Spleen (tissue), 11 donors: ENCODE measurements around the gene RMRP. TPM values are rescaled to one million over a fixed set of nuclear protein-coding genes. Genes with fewer than 3 reads are reported as not detected.

Experiments used
- DNase-seq: peaks from one replicate; pipeline ENCODE4 v3.0.0-alpha.2; 2020
- H3K27ac ChIP-seq, 8 donors: fragments of 200-600 bp; sonication (generic) in 7 of 8; 1 replicate in 4 of 8; 2 replicates in 4 of 8; pipeline versions ENCODE4 v1.5.0 to v1.8.0; 2016 to 2021; ENCODE audit warnings: inconsistent platforms in 4 of 8, mild to moderate bottlenecking in 4 of 8, moderate library complexity in 1 of 8
- H3K27me3 ChIP-seq, 7 donors: fragments of 200-600 bp; sonication (generic) in 6 of 7; replicated peaks in 1 of 7; 1 replicate in 4 of 7; 2 replicates in 3 of 7; pipeline versions ENCODE4 v1.5.0 to v1.8.0; 2016 to 2021; ENCODE audit warnings: inconsistent platforms in 3 of 7, mild to moderate bottlenecking in 1 of 7
- H3K36me3 ChIP-seq, 6 donors: fragments of 200-600 bp; sonication (generic) in 5 of 6; 1 replicate in 4 of 6; 2 replicates in 2 of 6; pipeline versions ENCODE4 v1.5.0 to v1.8.0; 2016 to 2021; ENCODE audit warnings: inconsistent platforms in 2 of 6
- H3K4me1 ChIP-seq, 6 donors: fragments of 200-600 bp; sonication (generic) in 5 of 6; 1 replicate in 3 of 6; 2 replicates in 3 of 6; pipeline versions ENCODE4 v1.5.0 to v1.8.0; 2016 to 2021; ENCODE audit warnings: inconsistent platforms in 3 of 6
- H3K4me3 ChIP-seq, 8 donors: fragments of 200-600 bp; sonication (generic) in 7 of 8; 1 replicate in 4 of 8; 2 replicates in 4 of 8; pipeline versions ENCODE4 v1.5.0 to v1.8.0; 2016 to 2021; ENCODE audit warnings: inconsistent platforms in 4 of 8, mild to moderate bottlenecking in 4 of 8, moderate library complexity in 2 of 8
- H3K9me3 ChIP-seq, 8 donors: fragments of 200-600 bp; sonication (generic) in 7 of 8; 1 replicate in 4 of 8; 2 replicates in 4 of 8; pipeline versions ENCODE4 v1.5.0 to v1.8.0; 2016 to 2021; ENCODE audit warnings: inconsistent platforms in 4 of 8
- CTCF ChIP-seq, 11 experiments: fragments of 200-600 bp in 7 of 11; fragments of 450-650 bp in 4 of 11; sonication (generic) in 4 of 11; IDR thresholded peaks in 8 of 11; conservative IDR thresholded peaks in 3 of 11; 1 replicate in 7 of 11; 2 replicates in 4 of 11; pipeline versions ENCODE4 v1.4.0 to v1.8.0; 2016 to 2021; ENCODE audit warnings: antibody characterized with exemption in 11 of 11, inconsistent platforms in 4 of 11, mild to moderate bottlenecking in 1 of 11
- POLR2A ChIP-seq, 3 donors: fragments of 450-650 bp; IDR thresholded peaks; one replicate each; pipeline ENCODE4 v1.5.1; 2017; ENCODE audit warnings: antibody characterized with exemption in 3 of 3, mild to moderate bottlenecking in 1 of 3
- POLR2AphosphoS5 ChIP-seq, 3 donors: sonication (generic); formaldehyde crosslinking; IDR thresholded peaks; one replicate each; pipeline ENCODE4 v1.5.1; 2017; ENCODE audit warnings: antibody characterized with exemption in 3 of 3
- WGBS, 5 donors: extraction: QIAGEN DNeasy Blood & Tissue Kit in 3 of 5; methylation state at CpG; one replicate each; pipeline versions ENCODE4 v1.1.5 to v1.1.7; 2013 to 2018; 5-methylcytosine and 5-hydroxymethylcytosine counted together
- intact Hi-C: fragments of 100-400 bp; cut with DNase I; formaldehyde crosslinking; loops from one replicate; pipeline ENCODE4 v1.15.0; 2023; ENCODE audit warnings: low total_unique reads
- polyA plus RNA-seq, 3 donors: library from polyadenylated mRNA; stranded (reverse); fragments of 200-250 nt; gene quantifications; one replicate each; pipeline ENCODE4 v1.2.1, GENCODE V29; 2013
- total RNA-seq, 7 donors: library from RNA; depleted of rRNA in 3 of 7; stranded (reverse); fragments of >200 nt in 3 of 7; fragmentation: NEBNext Ultra II Directional in 4 of 7; extraction: Animal tissue kit (Norgen Biotek cat#: 25700) in 4 of 7; gene quantifications; one replicate each; pipeline versions ENCODE4 v1.1.0 to v1.2.1, GENCODE V29; 2016 to 2021
- donor health status: healthy with polysubstance abuse.
- donor health status: DM: no; HTN: no; CAD: no; lungs with moderate emphysema.
- donor health status: DM: no; HTN: no; CAD: no.
- donor health status: Bipolar disorder and iron deficiency.
- donor health status: healthy.
- donor health status: DM: no; HTN: no; CAD: no.
- donor health status: DM: yes; HTN: yes; CAD: no.

Gene RMRP
- total and polyA plus RNA-seq, 10 donors = 42.1 to 28,996 (median 10,652) TPM; not detected in 1

- H3K4me1 ChIP-seq = peaks cover 0 to 64% (median 22%) of the 10 kb centered on the region in 6 donors
- TF ChIP-seq POLR2A (IDR thresholded peaks at IDR 0.05) (no peak), CTCF (IDR thresholded peaks at IDR 0.05 in 8 of 11, conservative IDR thresholded peaks at IDR 0.05 in 3 of 11) (no peak), POLR2AphosphoS5 (IDR thresholded peaks at IDR 0.05) (peak; percentile 65 to 86 (median 78))
- H3K4me3 ChIP-seq = peak within 1 kb of the TSS; percentile 55 to 83 (median 69)
- H3K27ac ChIP-seq = peak within 1 kb of the TSS; percentile 48 to 90 (median 86)
- intact Hi-C loops = no loop called here
- 27 to 74% (median 37%) methylated on average over 35 to 61 of the region's 61 CpGs for WGBS, 5 donors
- DNase-seq = no peak
- peaks cover 0 to 9% (median 3%) of the 10 kb centered on the region in 6 donors for H3K36me3 ChIP-seq
- H3K27me3 ChIP-seq = peaks cover 0 to 7% (median 0%) of the 10 kb centered on the region in 7 donors
- no peaks in the 10 kb centered on the region for H3K9me3 ChIP-seq
These were observed 31.9 kb upstream of the RMRP start, which contains the start of gene TPM2 for GRCh38 chr9:35689542-35690293. Gene TPM2 (minus strand): TSS chr9:35689925. CDS start chr9:35689817, 108 bp downstream.

DNA sequence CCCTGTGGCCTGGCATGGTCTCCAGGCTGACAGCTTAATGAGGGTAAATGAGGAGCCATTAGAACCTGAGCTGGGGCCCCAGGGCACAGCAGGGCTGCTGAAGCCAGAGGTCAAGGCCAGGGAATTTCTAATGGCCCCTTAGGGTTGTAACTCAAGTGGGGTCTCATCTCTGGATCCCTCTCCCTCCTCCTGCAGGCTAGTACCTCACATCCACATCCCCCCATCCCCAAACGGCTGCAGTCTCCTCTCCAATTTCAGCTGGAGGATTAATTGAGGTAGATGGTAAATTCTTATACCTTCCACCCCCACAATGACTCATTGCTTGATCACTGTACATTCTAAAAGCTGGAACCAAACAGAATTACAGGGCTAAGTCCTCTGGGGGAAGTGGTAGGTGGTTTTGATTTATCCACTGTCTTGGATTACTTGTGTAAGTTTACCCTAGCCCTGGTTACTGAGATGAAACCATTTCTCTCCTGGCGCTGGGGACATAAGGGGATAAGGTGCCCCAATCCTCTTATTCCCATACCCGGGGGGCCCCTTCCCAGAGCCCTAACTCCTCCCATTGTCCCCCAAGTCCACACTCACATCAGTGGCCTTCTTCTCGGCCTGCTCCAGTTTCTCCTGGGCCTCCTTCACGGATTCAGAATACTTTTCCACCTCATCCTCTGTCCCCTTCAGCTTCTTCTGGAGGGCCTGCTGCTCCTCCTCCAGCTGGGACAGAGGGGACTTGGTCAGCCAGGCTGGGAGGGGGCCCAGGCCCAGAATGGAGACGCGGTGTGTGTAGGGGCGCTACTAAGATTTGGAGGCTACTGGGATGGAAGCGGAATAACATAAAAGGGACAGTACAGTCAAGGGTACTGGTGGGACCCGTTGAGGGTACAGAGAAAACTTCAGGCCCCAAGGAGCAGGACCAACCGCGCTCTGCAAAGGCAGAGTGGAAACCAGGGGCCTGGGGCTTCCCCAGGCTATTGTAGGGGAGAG is 31.0 kb upstream of the RMRP start:
- 71 to 88% (median 82%) methylated on average over 12 of the region's 12 CpGs for WGBS, 5 donors
- Histone ChIP-seq H3K9me3 (no peaks in the 10 kb centered on the region), H3K4me1 (peaks cover 0 to 64% (median 22%) of the 10 kb centered on the region in 6 donors), H3K27ac (peak overlapping the region in 7 of 8 donors; percentile 41 to 90 (median 86)), H3K27me3 (peaks cover 0 to 7% (median 0%) of the 10 kb centered on the region in 7 donors), H3K36me3 (peaks cover 0 to 17% (median 4%) of the 10 kb centered on the region in 6 donors), H3K4me3 (peak overlapping the region; percentile 12 to 83 (median 69))
- intact Hi-C loops = no loop called here
- no peak for TF ChIP-seq POLR2A (IDR thresholded peaks at IDR 0.05)
- TF ChIP-seq CTCF (IDR thresholded peaks at IDR 0.05 in 8 of 11, conservative IDR thresholded peaks at IDR 0.05 in 3 of 11) = no peak
- no peak for TF ChIP-seq POLR2AphosphoS5 (IDR thresholded peaks at IDR 0.05)
- DNase-seq = no peak

- peak overlapping the region in 3 of 8 donors; percentile 84 to 90 (median 88) for H3K27ac ChIP-seq
- H3K36me3 ChIP-seq = peaks cover 0 to 25% (median 4%) of the 10 kb centered on the region in 6 donors
- peaks cover 0 to 7% (median 0%) of the 10 kb centered on the region in 7 donors for H3K27me3 ChIP-seq
- peaks cover 0 to 64% (median 22%) of the 10 kb centered on the region in 6 donors for H3K4me1 ChIP-seq
- no peaks in the 10 kb centered on the region for H3K9me3 ChIP-seq
- 56 to 95% (median 90%) methylated on average over 1 to 2 of the region's 2 CpGs for WGBS, 5 donors
- no peak for DNase-seq
- intact Hi-C loops = no loop called here
- TF ChIP-seq POLR2AphosphoS5 (IDR thresholded peaks at IDR 0.05) (no peak), POLR2A (IDR thresholded peaks at IDR 0.05) (no peak), CTCF (IDR thresholded peaks at IDR 0.05 in 8 of 11, conservative IDR thresholded peaks at IDR 0.05 in 3 of 11) (no peak)
- H3K4me3 ChIP-seq = peak overlapping the region in 5 of 8 donors; percentile 13 to 83 (median 71)
These were observed 30.2 kb upstream of the RMRP start for GRCh38 chr9:35687972-35688557.
